SU-DHL-6 (cell line): ENCODE data around the gene HBZ.

ENCODE experiments used
- CTCF ChIP-seq: fragments of 200-600 bp; sonication (generic); IDR thresholded peaks from one replicate; pipeline ENCODE4 v1.5.1; 2017; ENCODE audit warnings: antibody characterized with exemption, mild to moderate bottlenecking, low read length, moderate library complexity; ENCODE audit not compliant: insufficient read depth, poor library complexity, severe bottlenecking
- EZH2phosphoT487 ChIP-seq: fragments of 200-600 bp; sonication (generic), shearing (Covaris generic); conservative IDR thresholded peaks from 2 replicates; pipeline ENCODE4 v1.6.1; 2018; ENCODE audit warnings: mild to moderate bottlenecking, antibody characterized with exemption, low read length, moderate library complexity, mixed read lengths

- no peak for TF ChIP-seq CTCF
- TF ChIP-seq EZH2phosphoT487 = no peak
Observed at GRCh38 chr16:169014-169413, 16.6 kb downstream of the HBZ start.
